HEK293 (cell line): ENCODE results near the gene PDE10A.

Source experiments
- CTCF ChIA-PET: fragments of 350-600 bp; formaldehyde crosslinking; extraction: SDS; loops from one replicate; lab custom pipeline; 2021; ENCODE audit warnings: antibody characterized with exemption; lab: Yijun Ruan, JAX
- POLR2A ChIA-PET: fragments of 300-600 bp; formaldehyde crosslinking; extraction: SDS; loops from one replicate; lab custom pipeline; 2020; ENCODE audit warnings: antibody characterized with exemption, inconsistent platforms; lab: Yijun Ruan, JAX
- H3K27ac ChIP-seq: fragments of 200-500 bp; sonication (Bioruptor generic); 2 replicates; pipeline ENCODE4 v1.5.1; 2014; ENCODE audit warnings: low read depth, low read length, control low read depth, inconsistent platforms; ENCODE audit errors: extremely low read depth
- H3K36me3 ChIP-seq, 2 experiments: fragments of 200-500 bp in 1 of 2; sonication (Bioruptor generic) in 1 of 2; 1 replicate in 1 of 2; 2 replicates in 1 of 2; pipeline ENCODE4 v1.5.1; 2014 to 2017; ENCODE audit warnings: inconsistent platforms in 2 of 2, low read length in 2 of 2; ENCODE audit not compliant: control insufficient read depth in 2 of 2, insufficient read depth in 1 of 2
- H3K4me1 ChIP-seq: fragments of 200-500 bp; sonication (Bioruptor generic); 2 replicates; pipeline ENCODE4 v1.5.1; 2014; ENCODE audit warnings: mild to moderate bottlenecking, low read length, inconsistent platforms; ENCODE audit not compliant: control insufficient read depth, insufficient read depth
- H3K4me3 ChIP-seq: 2 replicates; pipeline ENCODE4 v1.5.1; 2011; ENCODE audit warnings: low read depth, mild to moderate bottlenecking, control low read depth, low read length, moderate library complexity
- H3K9me3 ChIP-seq: fragments of 200-500 bp; sonication (Bioruptor generic); 2 replicates; pipeline ENCODE4 v1.5.1; 2014; ENCODE audit warnings: low read depth, low read length, inconsistent platforms; ENCODE audit not compliant: control insufficient read depth, insufficient read depth
- GLI2 ChIP-seq: fragments of 450-650 bp; formaldehyde crosslinking; IDR thresholded peaks from 2 replicates; pipeline ENCODE4; 2017; ENCODE audit warnings: missing biosample characterization, missing genetic modification characterization, low read depth, borderline replicate concordance
- HOXD13 ChIP-seq: sonication (generic); formaldehyde crosslinking; IDR thresholded peaks from 2 replicates; pipeline ENCODE4 v1.8.0; 2022; ENCODE audit warnings: missing genetic modification reagents, borderline replicate concordance
- MEIS1 ChIP-seq: sonication (generic); formaldehyde crosslinking; IDR thresholded peaks from 2 replicates; pipeline ENCODE4 v1.8.1; 2022; ENCODE audit warnings: missing genetic modification reagents, mild to moderate bottlenecking, borderline replicate concordance
- OVOL3 ChIP-seq: fragments of 450-650 bp; formaldehyde crosslinking; IDR thresholded peaks from 2 replicates; pipeline ENCODE4 v1.5.1; 2016; ENCODE audit warnings: missing biosample characterization, missing genetic modification characterization
- SP2 ChIP-seq: fragments of 450-650 bp; formaldehyde crosslinking; IDR thresholded peaks from 2 replicates; pipeline ENCODE4 v1.5.1; 2016; ENCODE audit warnings: missing biosample characterization, missing genetic modification characterization
- ZFP41 ChIP-seq: fragments of 450-650 bp; formaldehyde crosslinking; IDR thresholded peaks from 2 replicates; pipeline ENCODE4 v1.5.1; 2016; ENCODE audit warnings: missing biosample characterization, missing genetic modification characterization, borderline replicate concordance
- ZNF10 ChIP-seq: fragments of 450-650 bp; formaldehyde crosslinking; IDR thresholded peaks from 2 replicates; pipeline ENCODE4 v1.5.1; 2017; ENCODE audit warnings: missing biosample characterization, missing genetic modification characterization
- ZNF175 ChIP-seq: fragments of 450-650 bp; formaldehyde crosslinking; IDR thresholded peaks from 2 replicates; pipeline ENCODE4 v1.5.1; 2016; ENCODE audit warnings: missing biosample characterization, missing genetic modification characterization
- ZNF223 ChIP-seq: fragments of 450-650 bp; formaldehyde crosslinking; IDR thresholded peaks from 2 replicates; pipeline ENCODE4 v1.5.1; 2016; ENCODE audit warnings: missing biosample characterization, missing genetic modification characterization
- ZNF239 ChIP-seq: fragments of 450-650 bp; formaldehyde crosslinking; IDR thresholded peaks from 2 replicates; pipeline ENCODE4 v1.5.1; 2016; ENCODE audit warnings: missing biosample characterization, missing genetic modification characterization
- ZNF335 ChIP-seq: fragments of 450-650 bp; formaldehyde crosslinking; conservative IDR thresholded peaks from 2 replicates; pipeline ENCODE4 v1.5.1; 2016; ENCODE audit warnings: missing biosample characterization, missing genetic modification characterization
- ZNF426 ChIP-seq: fragments of 450-650 bp; formaldehyde crosslinking; IDR thresholded peaks from 2 replicates; pipeline ENCODE4 v1.5.1; 2017; ENCODE audit warnings: missing biosample characterization, missing genetic modification characterization, mild to moderate bottlenecking, inconsistent platforms, moderate library complexity
- ZNF48 ChIP-seq: fragments of 450-650 bp; formaldehyde crosslinking; IDR thresholded peaks from 2 replicates; pipeline ENCODE4 v1.5.1; 2016; ENCODE audit warnings: missing biosample characterization, missing genetic modification characterization
- ZNF518A ChIP-seq: fragments of 450-650 bp; formaldehyde crosslinking; conservative IDR thresholded peaks from 2 replicates; pipeline ENCODE4 v1.5.1; 2016; ENCODE audit warnings: low read depth, missing biosample characterization, missing genetic modification characterization
- ZNF558 ChIP-seq: fragments of 450-650 bp; formaldehyde crosslinking; IDR thresholded peaks from 2 replicates; pipeline ENCODE4 v1.5.1; 2016; ENCODE audit warnings: missing biosample characterization, missing genetic modification characterization
- ZNF776 ChIP-seq: fragments of 450-650 bp; formaldehyde crosslinking; IDR thresholded peaks from 2 replicates; pipeline ENCODE4 v1.5.0; 2017; ENCODE audit warnings: missing biosample characterization, missing genetic modification characterization, borderline replicate concordance
- ZSCAN23 ChIP-seq: fragments of 450-650 bp; formaldehyde crosslinking; IDR thresholded peaks from 2 replicates; pipeline ENCODE4 v1.5.1; 2016; ENCODE audit warnings: missing biosample characterization, missing genetic modification characterization
- TF ChIP-seq, protein P1 (sequence below): fragments of 450-650 bp; formaldehyde crosslinking; IDR thresholded peaks from 2 replicates; pipeline ENCODE4 v1.5.1; 2016; ENCODE audit warnings: missing biosample characterization, missing genetic modification characterization
- TF ChIP-seq, protein P2 (sequence below): fragments of 450-650 bp; formaldehyde crosslinking; IDR thresholded peaks from 2 replicates; pipeline ENCODE4 v1.5.1; 2016; ENCODE audit warnings: missing biosample characterization, missing genetic modification characterization

The PDE10A gene

DNA sequence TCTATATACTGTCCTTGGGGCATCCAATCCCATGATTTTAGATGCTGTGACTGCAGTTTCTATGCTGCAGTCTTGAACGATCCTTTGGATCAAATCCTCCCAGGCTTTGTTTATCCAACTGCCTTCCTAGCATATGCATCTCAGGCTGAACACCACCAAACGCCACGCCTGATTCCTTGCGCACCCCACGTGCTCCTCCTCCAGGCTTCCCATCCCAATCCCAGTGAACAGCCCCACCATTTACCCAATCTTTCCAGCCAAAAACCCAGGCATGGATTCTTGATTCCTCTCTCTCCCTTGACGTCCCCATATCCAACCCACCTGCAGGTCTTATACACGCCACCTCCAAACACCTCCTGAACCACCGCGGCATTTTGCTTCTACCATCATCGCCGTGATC, 7.8 kb downstream of the PDE10A start:
- Histone ChIP-seq H3K27ac (no peak overlapping the region), H3K4me3 (no peak overlapping the region), H3K9me3 (no peaks in the 10 kb centered on the region), H3K36me3 (no peaks in the 10 kb centered on the region), H3K4me1 (peaks cover 31% of the 10 kb centered on the region)
- ChIA-PET CTCF (no interaction called here), POLR2A (interaction anchor here (1.1 kb wide), 1 partner anchor 11 kb away, joined by 3 read pairs; no protein-coding TSS in a partner anchor)
- TF ChIP-seq OVOL3 (tag by site-specific recombination) (no peak), ZNF558 (tag by site-specific recombination) (no peak), ZNF48 (tag by site-specific recombination) (no peak), ZNF776 (no peak), ZNF175 (tag by site-specific recombination) (no peak), GLI2 (tag by site-specific recombination) (no peak)
- TF ChIP-seq, protein P1, sequence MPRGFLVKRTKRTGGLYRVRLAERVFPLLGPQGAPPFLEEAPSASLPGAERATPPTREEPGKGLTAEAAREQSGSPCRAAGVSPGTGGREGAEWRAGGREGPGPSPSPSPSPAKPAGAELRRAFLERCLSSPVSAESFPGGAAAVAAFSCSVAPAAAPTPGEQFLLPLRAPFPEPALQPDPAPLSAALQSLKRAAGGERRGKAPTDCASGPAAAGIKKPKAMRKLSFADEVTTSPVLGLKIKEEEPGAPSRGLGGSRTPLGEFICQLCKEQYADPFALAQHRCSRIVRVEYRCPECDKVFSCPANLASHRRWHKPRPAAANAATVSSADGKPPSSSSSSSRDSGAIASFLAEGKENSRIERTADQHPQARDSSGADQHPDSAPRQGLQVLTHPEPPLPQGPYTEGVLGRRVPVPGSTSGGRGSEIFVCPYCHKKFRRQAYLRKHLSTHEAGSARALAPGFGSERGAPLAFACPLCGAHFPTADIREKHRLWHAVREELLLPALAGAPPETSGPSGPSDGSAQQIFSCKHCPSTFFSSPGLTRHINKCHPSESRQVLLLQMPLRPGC: no peak

- H3K36me3 ChIP-seq: no peaks in the 10 kb centered on the region
- H3K4me3 ChIP-seq: no peak overlapping the region
- no peak overlapping the region for H3K27ac ChIP-seq
- no peak for TF ChIP-seq ZNF335
- peaks cover 40% of the 10 kb centered on the region for H3K4me1 ChIP-seq
- POLR2A ChIA-PET: interaction anchor here (1.1 kb wide), 1 partner anchor 12 kb away, joined by 3 read pairs; no protein-coding TSS in a partner anchor
- CTCF ChIA-PET: no interaction called here
- H3K9me3 ChIP-seq: no peaks in the 10 kb centered on the region
Observed at GRCh38 chr6:165654144-165654543, 8.9 kb downstream of the PDE10A start.

DNA sequence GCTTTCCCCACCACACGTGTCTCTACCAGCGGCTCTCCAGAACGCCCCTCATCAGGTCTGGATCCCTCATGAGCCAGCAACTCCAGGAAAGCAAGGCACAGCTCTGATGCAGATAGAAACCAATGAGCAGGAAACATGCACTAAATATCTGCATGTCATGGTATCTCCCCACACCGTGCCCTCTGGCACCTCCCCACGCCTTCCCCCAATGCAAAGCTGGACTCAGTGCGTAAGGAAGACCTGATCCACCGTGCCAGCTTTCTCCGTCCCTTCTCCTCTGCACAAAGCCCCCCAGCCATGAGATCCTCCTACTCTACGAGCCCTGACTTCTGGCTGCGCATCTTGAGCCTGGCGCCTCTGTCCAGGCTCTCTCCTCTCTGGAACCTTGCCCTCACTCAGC, 9.4 kb downstream of the PDE10A start:
- Histone ChIP-seq H3K4me1 (peaks cover 35% of the 10 kb centered on the region), H3K9me3 (no peaks in the 10 kb centered on the region), H3K36me3 (no peaks in the 10 kb centered on the region), H3K4me3 (no peak overlapping the region), H3K27ac (no peak overlapping the region)
- CTCF ChIA-PET: no interaction called here
- TF ChIP-seq SP2 (tag by site-specific recombination): no peak
- TF ChIP-seq HOXD13: no peak
- TF ChIP-seq ZNF239 (tag by site-specific recombination): no peak
- TF ChIP-seq ZNF518A (tag by site-specific recombination): no peak
- TF ChIP-seq ZFP41 (tag by site-specific recombination): no peak
- TF ChIP-seq ZNF558 (tag by site-specific recombination): no peak
- no peak for TF ChIP-seq ZNF223 (tag by site-specific recombination)
- no peak for TF ChIP-seq ZNF10 (tag by site-specific recombination)
- TF ChIP-seq ZNF426 (tag by site-specific recombination): no peak
- TF ChIP-seq ZSCAN23 (tag by site-specific recombination): no peak
- TF ChIP-seq, protein P2, sequence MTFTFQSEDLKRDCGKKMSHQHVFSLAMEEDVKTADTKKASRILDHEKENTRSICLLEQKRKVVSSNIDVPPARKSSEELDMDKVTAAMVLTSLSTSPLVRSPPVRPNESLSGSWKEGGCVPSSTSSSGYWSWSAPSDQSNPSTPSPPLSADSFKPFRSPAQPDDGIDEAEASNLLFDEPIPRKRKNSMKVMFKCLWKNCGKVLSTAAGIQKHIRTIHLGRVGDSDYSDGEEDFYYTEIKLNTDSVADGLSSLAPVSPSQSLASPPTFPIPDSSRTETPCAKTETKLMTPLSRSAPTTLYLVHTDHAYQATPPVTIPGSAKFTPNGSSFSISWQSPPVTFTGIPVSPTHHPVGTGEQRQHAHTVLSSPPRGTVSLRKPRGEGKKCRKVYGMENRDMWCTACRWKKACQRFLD: no peak
- no peak for TF ChIP-seq MEIS1 (CRISPR knock-in tag)
- POLR2A ChIA-PET: no interaction called here
